Measurements from ENCODE around the gene ZNF618. TPM values are rescaled to one million over a fixed set of nuclear protein-coding genes. Genes with fewer than 3 reads are reported as not detected.

ZNF618 gene
- total RNA-seq, 1 donor from 2014 or later: 1.9 TPM

DNA sequence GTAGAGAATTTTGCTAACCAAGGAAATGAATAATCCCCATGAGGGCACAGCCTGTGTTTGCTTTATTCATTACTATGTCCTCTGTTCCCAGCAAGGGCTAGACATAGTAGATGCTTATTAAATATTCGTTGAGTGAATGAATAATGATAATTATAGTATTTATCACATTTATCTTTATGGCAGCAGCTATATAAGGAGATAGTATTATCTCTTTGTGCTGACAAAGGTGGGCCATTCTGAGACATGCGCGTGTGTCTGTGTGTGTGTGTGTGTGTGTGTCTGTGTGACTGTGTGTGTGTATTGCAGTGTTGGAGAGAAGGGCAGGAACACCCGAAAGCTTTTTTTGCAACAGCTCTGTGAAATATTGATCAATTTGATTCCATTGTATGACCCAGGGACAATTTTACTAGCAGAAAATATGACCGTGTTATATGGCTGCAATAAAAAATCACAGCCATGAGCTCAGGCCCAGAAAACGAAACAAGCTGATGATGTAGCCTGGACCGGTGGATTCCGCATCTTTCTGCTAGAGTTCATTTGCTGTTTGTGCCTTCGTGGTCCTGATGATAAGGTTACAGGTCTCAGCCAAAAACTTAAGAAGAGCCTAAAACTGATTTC lies 39.8 kb downstream of the ZNF618 start:
- Histone ChIP-seq H3K27me3 (ENCODE audit: low read depth) (peaks cover 4% of the 10 kb centered on the region), H3K27ac (replicated peaks) (no peak overlapping the region), H3K9me3 (replicated peaks) (no peaks in the 10 kb centered on the region), H3K36me3 (no peaks in the 10 kb centered on the region), H3K4me3 (no peak overlapping the region), H3K4me1 (peaks cover 15% of the 10 kb centered on the region)
- intact Hi-C loops (cut with micrococcal nuclease): no loop called here
- no peak for DNase-seq
- TF ChIP-seq, protein P1, sequence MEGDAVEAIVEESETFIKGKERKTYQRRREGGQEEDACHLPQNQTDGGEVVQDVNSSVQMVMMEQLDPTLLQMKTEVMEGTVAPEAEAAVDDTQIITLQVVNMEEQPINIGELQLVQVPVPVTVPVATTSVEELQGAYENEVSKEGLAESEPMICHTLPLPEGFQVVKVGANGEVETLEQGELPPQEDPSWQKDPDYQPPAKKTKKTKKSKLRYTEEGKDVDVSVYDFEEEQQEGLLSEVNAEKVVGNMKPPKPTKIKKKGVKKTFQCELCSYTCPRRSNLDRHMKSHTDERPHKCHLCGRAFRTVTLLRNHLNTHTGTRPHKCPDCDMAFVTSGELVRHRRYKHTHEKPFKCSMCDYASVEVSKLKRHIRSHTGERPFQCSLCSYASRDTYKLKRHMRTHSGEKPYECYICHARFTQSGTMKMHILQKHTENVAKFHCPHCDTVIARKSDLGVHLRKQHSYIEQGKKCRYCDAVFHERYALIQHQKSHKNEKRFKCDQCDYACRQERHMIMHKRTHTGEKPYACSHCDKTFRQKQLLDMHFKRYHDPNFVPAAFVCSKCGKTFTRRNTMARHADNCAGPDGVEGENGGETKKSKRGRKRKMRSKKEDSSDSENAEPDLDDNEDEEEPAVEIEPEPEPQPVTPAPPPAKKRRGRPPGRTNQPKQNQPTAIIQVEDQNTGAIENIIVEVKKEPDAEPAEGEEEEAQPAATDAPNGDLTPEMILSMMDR (IDR thresholded peaks at IDR 0.05; ENCODE audit: borderline replicate concordance): no peak

DNA sequence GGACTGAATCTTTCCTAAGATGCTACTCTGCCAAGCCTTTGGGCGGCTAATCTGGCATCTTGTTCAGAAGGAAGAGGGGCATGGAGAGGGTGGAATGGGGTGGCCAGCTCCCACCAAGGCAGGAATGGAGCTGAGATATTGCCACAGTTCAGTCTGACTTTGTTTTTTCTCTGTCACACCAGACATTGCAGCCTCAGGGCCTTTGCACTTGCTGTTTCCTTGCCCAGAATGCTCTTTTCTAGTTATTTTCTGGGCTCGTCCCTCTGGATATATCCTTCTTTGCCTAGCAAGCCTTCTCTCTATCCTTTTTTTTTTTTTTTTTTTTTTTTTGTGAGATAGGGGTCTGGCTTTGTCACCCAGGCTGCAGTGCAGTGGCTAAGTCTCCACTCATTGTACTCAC lies 40.8 kb downstream of the ZNF618 start:
- H3K4me3 ChIP-seq: no peak overlapping the region
- H3K36me3 ChIP-seq: no peaks in the 10 kb centered on the region
- H3K27ac ChIP-seq (replicated peaks): no peak overlapping the region
- DNase-seq: no peak
- H3K9me3 ChIP-seq (replicated peaks): no peaks in the 10 kb centered on the region
- peaks cover 19% of the 10 kb centered on the region for H3K4me1 ChIP-seq
- intact Hi-C loops (cut with micrococcal nuclease): no loop called here
- TF ChIP-seq, protein P1 (IDR thresholded peaks at IDR 0.05; ENCODE audit: borderline replicate concordance): no peak
- H3K27me3 ChIP-seq (ENCODE audit: low read depth): peaks cover 4% of the 10 kb centered on the region

DNA sequence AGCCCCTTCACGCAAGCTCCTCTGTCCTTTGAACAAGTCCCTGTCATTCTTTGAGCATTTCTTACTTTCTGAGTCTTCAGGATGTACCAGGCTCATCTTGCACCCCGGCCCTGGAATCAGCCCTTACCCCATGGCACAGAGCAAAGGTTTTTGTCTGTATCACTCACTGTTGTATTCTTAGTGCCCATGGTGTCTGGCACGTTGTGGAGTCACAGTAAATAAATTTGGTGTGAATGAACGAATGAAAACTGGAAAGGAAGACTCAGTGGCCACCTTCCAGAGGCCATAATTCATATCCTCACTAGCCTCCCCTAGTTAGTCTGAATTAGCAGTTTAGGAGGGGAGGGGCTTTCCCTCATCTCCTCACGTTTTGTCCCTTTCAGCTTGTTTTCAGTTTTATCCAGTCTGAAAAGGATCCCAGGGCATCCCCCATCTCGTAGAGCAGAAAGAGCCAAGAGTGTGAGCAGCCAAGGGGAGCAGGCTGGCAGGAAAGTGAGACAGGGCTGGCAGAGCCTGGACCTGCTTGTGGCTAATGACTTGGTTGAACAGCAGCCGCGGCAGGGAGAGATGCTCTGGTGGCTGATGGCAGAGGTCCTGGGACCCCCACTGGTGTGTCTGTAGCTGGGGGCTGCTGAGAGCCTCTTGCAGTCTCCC lies 42.7 kb downstream of the ZNF618 start:
- no peaks in the 10 kb centered on the region for H3K36me3 ChIP-seq
- H3K9me3 ChIP-seq (replicated peaks): peaks cover 15% of the 10 kb centered on the region
- H3K4me1 ChIP-seq: peaks cover 6% of the 10 kb centered on the region
- intact Hi-C loops (cut with micrococcal nuclease): no loop called here
- TF ChIP-seq, protein P1 (IDR thresholded peaks at IDR 0.05; ENCODE audit: borderline replicate concordance): no peak
- H3K27ac ChIP-seq (replicated peaks): no peak overlapping the region
- DNase-seq: no peak
- H3K4me3 ChIP-seq: no peak overlapping the region
- H3K27me3 ChIP-seq (ENCODE audit: low read depth): peaks cover 4% of the 10 kb centered on the region

- Histone ChIP-seq H3K36me3 (no peaks in the 10 kb centered on the region), H3K9me3 (replicated peaks) (peaks cover 21% of the 10 kb centered on the region), H3K27me3 (ENCODE audit: low read depth) (peaks cover 4% of the 10 kb centered on the region), H3K27ac (replicated peaks) (no peak overlapping the region), H3K4me1 (peaks cover 6% of the 10 kb centered on the region), H3K4me3 (no peak overlapping the region)
- TF ChIP-seq, protein P1 (IDR thresholded peaks at IDR 0.05; ENCODE audit: borderline replicate concordance): no peak
- DNase-seq: no peak
- intact Hi-C loops (cut with micrococcal nuclease): no loop called here
Observed at GRCh38 chr9:113919382-113919781, 43.3 kb downstream of the ZNF618 start.

DNA sequence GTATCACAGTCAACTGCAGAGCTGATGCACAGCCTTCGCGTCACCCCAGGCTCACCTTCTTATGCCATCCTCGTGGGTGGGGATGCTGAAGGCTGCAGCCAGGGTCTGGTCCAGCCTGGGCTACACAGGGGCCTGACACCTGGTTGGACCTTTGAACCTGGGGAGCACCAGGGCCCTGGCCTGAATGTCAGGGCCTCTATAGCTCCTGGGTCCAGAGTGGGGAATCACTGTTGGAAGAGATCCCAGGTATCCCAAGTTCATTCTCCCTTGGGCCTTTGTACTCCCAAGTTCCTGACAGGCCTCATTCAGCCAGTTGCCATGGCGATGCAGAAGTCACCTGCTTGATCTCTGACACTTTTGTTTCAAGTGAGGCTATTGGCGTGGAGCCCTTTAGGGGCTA lies 43.8 kb downstream of the ZNF618 start:
- Histone ChIP-seq H3K4me1 (peaks cover 6% of the 10 kb centered on the region), H3K27me3 (ENCODE audit: low read depth) (peaks cover 4% of the 10 kb centered on the region), H3K27ac (replicated peaks) (no peak overlapping the region), H3K36me3 (no peaks in the 10 kb centered on the region), H3K4me3 (no peak overlapping the region), H3K9me3 (replicated peaks) (peaks cover 26% of the 10 kb centered on the region)
- no peak for DNase-seq
- TF ChIP-seq, protein P1 (IDR thresholded peaks at IDR 0.05; ENCODE audit: borderline replicate concordance): no peak
- intact Hi-C loops (cut with micrococcal nuclease): no loop called here
